ENCODE measurements around the gene BANP.
"Not testable (repeated sequence)": the region's sequence is repeated elsewhere in the genome, so short reads cannot be mapped to it uniquely, and the experiment has no call there.

The BANP gene

DNA sequence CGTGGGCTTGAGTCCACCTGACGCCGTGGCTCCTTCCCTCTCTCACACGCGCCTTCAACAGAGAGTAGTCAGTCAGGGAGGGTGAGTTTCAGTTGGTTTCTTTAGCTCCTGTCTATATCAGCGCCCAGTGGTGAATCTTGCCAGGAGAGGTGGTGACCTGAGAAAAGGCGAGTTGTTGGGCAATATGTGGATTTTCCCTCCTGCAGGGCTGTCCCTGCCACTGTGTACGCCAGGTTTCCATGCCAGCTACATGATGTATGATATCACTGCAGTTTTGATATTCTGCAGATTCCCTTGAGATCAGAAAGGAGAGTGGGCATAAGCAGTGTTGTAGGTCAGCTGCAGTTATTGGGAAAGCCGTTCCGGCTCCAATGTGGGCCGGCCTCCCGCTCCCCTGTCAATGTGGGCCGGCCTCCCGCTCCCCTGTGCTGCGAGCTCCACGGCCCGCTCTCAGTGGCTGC lies 31.4 kb downstream of the BANP start:
- TF ChIP-seq CTCF (IDR thresholded peaks at IDR 0.05; ENCODE audit: extremely low read depth, missing control alignments), result no peak
- DNase-seq (ENCODE audit: low spot score), result no peak

- not testable (repeated sequence) for DNase-seq (ENCODE audit: low spot score)
These were observed 32.0 kb downstream of the BANP start for GRCh38 chr16:87983072-87983736.

- not testable (repeated sequence) for DNase-seq (ENCODE audit: low spot score)
These were observed 32.5 kb downstream of the BANP start for GRCh38 chr16:87983737-87984097.

DNA sequence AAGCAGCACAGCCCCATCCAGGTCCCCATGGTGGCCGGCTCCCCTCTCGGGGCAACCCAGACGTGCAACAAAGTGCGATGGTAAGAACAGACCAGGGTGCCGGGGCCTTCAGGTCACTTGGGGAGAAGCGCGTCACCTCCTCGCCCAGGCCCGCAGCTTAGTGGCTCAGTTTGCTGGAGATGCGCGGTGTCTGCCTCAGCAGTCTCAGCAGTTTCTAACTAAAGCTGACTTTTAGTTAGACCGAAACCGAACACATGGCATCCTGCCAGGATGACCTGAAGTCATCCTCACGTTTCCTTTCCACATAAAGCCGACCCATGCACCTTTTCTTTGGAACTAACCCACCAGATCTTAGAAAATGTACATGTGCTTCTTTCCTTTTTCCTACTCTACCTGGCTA lies 32.9 kb downstream of the BANP start:
- DNase-seq (ENCODE audit: low spot score), result not testable (repeated sequence)

- no peak for TF ChIP-seq CTCF (IDR thresholded peaks at IDR 0.05; ENCODE audit: extremely low read depth, missing control alignments)
- no peak for DNase-seq (ENCODE audit: low spot score)
These were observed 33.5 kb downstream of the BANP start for GRCh38 chr16:87984632-87985267.

- not testable (repeated sequence) for DNase-seq (ENCODE audit: low spot score)
These were observed 34.3 kb downstream of the BANP start for GRCh38 chr16:87985493-87985892.

- DNase-seq (ENCODE audit: low spot score), result not testable (repeated sequence)
These were observed 35.2 kb downstream of the BANP start for GRCh38 chr16:87986361-87986849.

GRCh38 chr16:87988596-87988995 lies 37.4 kb downstream of the BANP start:
- not testable (repeated sequence) for DNase-seq (ENCODE audit: low spot score)

DNA sequence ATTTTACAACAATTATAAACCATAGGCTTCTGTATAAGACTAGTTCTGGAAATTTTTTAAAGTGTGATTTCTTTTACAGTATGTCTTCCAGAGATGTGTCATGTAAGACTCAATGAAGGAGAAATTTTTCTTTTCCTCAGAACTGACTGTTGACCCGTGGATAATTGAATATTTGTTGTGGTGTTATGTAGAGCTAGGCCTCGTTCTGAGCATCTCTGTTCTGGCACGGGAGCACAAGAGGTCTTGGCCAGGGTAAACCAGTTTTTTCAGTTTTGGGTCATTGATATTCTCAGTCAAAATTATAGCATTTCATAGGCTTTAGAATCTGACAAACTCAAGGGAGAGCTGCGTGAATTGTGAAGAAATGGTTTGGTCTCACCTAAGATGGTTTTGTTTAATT lies 39.0 kb downstream of the BANP start:
- DNase-seq (ENCODE audit: low spot score), result not testable (repeated sequence)

- not testable (repeated sequence) for DNase-seq (ENCODE audit: low spot score)
These were observed 40.9 kb downstream of the BANP start for GRCh38 chr16:87992142-87992541.

DNA sequence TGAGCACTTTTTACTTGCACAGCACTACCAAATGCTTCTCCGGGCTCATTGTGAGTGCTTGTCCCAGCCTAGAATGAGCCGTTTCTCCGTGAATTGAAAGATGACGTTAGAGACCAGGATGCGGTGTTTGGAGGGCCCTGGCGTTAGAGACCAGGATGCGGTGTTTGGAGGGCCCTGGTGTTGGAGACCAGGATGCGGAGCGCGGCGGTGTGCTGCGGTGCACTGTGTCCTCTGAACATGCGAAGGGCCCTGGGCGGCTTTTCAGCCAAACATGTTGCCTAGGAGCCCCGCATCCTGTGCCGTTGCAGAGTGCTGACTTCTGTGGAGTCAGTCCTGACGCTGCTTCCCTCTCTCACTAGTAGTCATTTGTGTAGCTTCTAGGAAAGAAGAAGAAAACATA lies 42.7 kb downstream of the BANP start:
- DNase-seq (ENCODE audit: low spot score), result no peak
- TF ChIP-seq CTCF (IDR thresholded peaks at IDR 0.05; ENCODE audit: extremely low read depth, missing control alignments), result no peak

GRCh38 chr16:87995644-87996043 lies 44.4 kb downstream of the BANP start:
- no peak for TF ChIP-seq CTCF (IDR thresholded peaks at IDR 0.05; ENCODE audit: extremely low read depth, missing control alignments)
- no peak for DNase-seq (ENCODE audit: low spot score)

All from GM20000 (cell line).